Esophagus (tissue), 2 donors: ENCODE measurements around the gene EPB41L4A. TPM values are rescaled to one million over a fixed set of nuclear protein-coding genes. Genes with fewer than 3 reads are reported as not detected.
"Not testable (repeated sequence)": the region's sequence is repeated elsewhere in the genome, so short reads cannot be mapped to it uniquely, and the experiment has no call there.

Source experiments
- H3K27ac ChIP-seq, 2 donors: one replicate each; pipeline ENCODE4 v1.5.1; 2013; ENCODE audit warnings: low read depth in 2 of 2, mild to moderate bottlenecking in 2 of 2, inconsistent platforms in 1 of 2, low read length in 1 of 2, moderate library complexity in 1 of 2
- H3K27me3 ChIP-seq, 2 donors: one replicate each; pipeline ENCODE4 v1.6.1; 2013; ENCODE audit warnings: low read length in 2 of 2, control low read depth in 1 of 2, mild to moderate bottlenecking in 1 of 2; ENCODE audit not compliant: insufficient read depth in 2 of 2, control insufficient read depth in 1 of 2
- H3K36me3 ChIP-seq, 2 donors: one replicate each; pipeline ENCODE4 v1.6.1; 2013; ENCODE audit warnings: low read length in 1 of 2; ENCODE audit not compliant: control insufficient read depth in 2 of 2, insufficient read depth in 2 of 2
- H3K4me1 ChIP-seq, 2 donors: one replicate each; pipeline ENCODE4 v1.6.1; 2013; ENCODE audit warnings: low read length in 1 of 2; ENCODE audit not compliant: control insufficient read depth in 2 of 2, insufficient read depth in 2 of 2
- H3K4me3 ChIP-seq, 2 donors: one replicate each; pipeline ENCODE4 v1.5.1; 2013; ENCODE audit warnings: low read length in 2 of 2, mild to moderate bottlenecking in 2 of 2, low read depth in 1 of 2, moderate library complexity in 1 of 2
- H3K9me3 ChIP-seq, 2 donors: one replicate each; pipeline ENCODE4 v1.6.1; 2013; ENCODE audit warnings: mild to moderate bottlenecking in 2 of 2, low read depth in 1 of 2, low read length in 1 of 2, moderate library complexity in 1 of 2; ENCODE audit not compliant: control insufficient read depth in 2 of 2, insufficient read depth in 1 of 2
- WGBS, 2 donors: extraction: QIAGEN DNeasy Blood & Tissue Kit; methylation state at CpG; one replicate each; pipeline ENCODE4 v1.1.7; 2013; 5-methylcytosine and 5-hydroxymethylcytosine counted together
- polyA plus RNA-seq, 2 donors: library from polyadenylated mRNA; stranded (reverse); fragments of 200-250 nt; gene quantifications; one replicate each; pipeline ENCODE4 v1.2.3, GENCODE V29; 2013
- donor health status: healthy with polysubstance abuse.
- donor health status: Bipolar disorder and iron deficiency.

Gene EPB41L4A
- polyA plus RNA-seq, 2 donors = 9.6 to 11.8 TPM

DNA sequence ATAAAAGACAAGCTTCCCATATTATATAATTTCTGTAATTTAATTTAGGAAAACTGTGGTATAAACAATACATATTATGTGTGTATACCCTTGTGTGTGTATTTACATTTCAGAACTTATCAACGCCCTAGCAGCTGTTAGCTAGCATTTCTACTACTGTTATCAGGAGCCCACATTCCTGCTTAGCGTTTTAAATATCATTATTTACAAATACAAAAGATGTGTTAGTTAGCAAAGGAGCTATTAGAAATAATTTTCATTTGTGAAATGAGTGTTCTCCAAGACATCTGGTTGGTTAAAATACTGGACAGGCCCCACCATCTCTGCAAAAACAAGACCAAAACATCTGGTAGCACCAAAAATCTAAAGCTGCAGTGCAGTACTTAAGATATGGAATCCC, 48.0 kb downstream of the EPB41L4A start:
- H3K27me3 ChIP-seq = no peaks in the 10 kb centered on the region
- H3K9me3 ChIP-seq = no peaks in the 10 kb centered on the region
- no peak overlapping the region for H3K27ac ChIP-seq
- no peak overlapping the region for H3K4me3 ChIP-seq
- H3K4me1 ChIP-seq = peaks cover 2 to 3% of the 10 kb centered on the region in 2 donors
- 65 to 84% methylated on average over 2 of the region's 2 CpGs for WGBS, 2 donors
- no peaks in the 10 kb centered on the region for H3K36me3 ChIP-seq

DNA sequence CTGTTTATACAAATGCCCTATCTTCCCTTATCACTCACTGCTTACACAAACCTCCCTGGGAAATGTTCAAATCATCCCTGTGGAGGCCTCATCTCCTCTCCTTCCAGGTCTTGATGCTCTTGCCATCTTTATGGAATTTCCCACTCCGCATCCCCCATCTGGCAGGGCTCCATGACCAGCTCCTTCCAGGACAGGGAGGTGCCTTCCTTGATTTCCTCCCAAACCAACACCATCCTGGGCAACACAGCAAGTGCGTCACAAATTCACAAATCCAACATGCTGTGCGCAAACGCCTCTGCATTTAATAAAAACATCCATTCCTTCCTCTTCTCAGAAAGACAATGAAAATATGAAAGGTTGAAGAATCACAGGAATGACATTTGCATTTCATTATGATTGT, 51.7 kb downstream of the EPB41L4A start:
- no peaks in the 10 kb centered on the region for H3K36me3 ChIP-seq

DNA sequence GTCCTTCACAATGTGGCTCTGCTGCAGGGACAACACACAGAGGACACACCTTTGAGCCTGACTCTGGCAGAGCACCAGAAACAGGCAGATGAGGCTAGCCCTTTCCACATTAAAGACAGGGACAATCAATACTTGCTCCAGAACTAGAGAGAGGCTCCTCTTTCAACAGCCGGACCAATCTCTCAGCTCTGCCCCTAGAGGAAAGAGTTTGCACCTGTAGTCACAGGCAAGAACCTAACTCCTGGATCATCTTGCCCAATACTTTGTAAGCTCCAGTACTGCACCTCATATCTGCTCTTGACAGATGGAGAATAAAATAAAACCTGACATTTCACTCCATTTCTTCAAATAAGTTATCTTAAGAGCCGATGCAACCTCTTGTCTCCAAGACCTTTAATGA, 52.1 kb downstream of the EPB41L4A start:
- Histone ChIP-seq H3K9me3 (no peaks in the 10 kb centered on the region), H3K4me3 (no peak overlapping the region), H3K36me3 (no peaks in the 10 kb centered on the region), H3K27me3 (no peaks in the 10 kb centered on the region), H3K27ac (peak overlapping the region in 1 of 2 donors; percentile 15), H3K4me1 (no peaks in the 10 kb centered on the region)
- WGBS, 2 donors = 53 to 79% methylated on average over 2 of the region's 2 CpGs

More for the DNA sequence above, 51.7 kb downstream of the EPB41L4A start:
- WGBS, 2 donors = 87 to 95% methylated on average over 4 of the region's 4 CpGs
- Histone ChIP-seq H3K4me3 (no peak overlapping the region), H3K27ac (no peak overlapping the region), H3K9me3 (no peaks in the 10 kb centered on the region), H3K4me1 (no peaks in the 10 kb centered on the region), H3K27me3 (no peaks in the 10 kb centered on the region)

DNA sequence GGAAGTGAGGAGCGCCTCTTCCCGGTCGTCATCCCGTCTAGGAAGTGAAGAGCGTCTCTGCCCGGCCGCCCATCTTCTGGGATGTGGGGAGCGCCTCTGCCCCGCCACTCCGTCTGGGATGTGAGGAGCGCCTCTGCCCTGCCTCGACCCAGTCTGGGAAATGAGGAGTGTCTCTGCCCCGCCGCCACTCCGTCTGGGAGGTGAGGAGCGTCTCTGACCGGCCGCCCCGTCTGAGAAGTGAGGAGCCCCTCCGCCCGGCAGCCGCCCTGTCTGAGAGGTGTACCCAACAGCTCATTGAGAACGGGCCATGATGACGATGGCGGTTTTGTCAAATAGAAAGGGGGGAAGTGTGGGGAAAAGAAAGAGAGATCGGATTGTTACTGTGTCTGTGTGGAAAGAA, 58.3 kb downstream of the EPB41L4A start:
- not testable (repeated sequence) for H3K27me3 ChIP-seq, H3K36me3 ChIP-seq, H3K9me3 ChIP-seq, H3K27ac ChIP-seq, H3K4me1 ChIP-seq, H3K4me3 ChIP-seq
- WGBS, 2 donors = 78 to 90% methylated on average over 24 to 26 of the region's 26 CpGs

DNA sequence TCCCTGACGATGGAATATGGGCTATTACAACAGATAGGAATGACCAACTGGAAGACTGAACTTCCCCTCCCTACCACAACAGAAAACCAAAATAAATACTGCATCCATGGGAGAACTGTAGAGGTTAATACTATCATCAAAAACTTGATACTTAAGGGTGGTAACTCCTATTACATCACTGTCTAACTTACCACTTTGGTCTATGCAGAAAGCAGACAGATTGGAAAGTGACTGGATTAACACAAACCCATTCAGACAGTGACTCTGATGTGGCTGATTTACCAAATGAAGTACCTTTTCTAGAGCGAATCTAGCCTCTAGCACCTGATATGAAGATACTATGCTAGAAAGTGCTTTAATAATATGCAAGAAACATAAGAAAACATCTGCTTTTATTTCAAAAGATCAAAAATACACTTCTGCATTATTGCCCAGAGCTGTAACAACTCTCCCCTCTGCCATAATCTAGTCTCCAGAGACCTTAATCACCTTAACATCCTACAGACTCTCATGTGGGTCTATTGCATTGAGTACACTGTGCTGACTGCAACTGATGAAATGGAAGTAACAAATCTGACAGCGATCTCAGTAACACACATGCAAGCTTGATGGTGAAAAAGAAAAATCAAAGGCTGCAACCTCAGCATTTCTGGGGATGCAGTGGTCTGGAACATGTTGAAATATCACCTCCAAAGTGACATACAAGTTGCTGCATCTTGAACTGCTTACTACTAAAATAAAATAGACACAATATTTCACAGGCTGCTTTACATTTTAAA, 62.7 kb downstream of the EPB41L4A start:
- H3K27me3 ChIP-seq = no peaks in the 10 kb centered on the region
- no peak overlapping the region for H3K4me3 ChIP-seq
- no peaks in the 10 kb centered on the region for H3K36me3 ChIP-seq
- H3K27ac ChIP-seq = no peak overlapping the region
- no peaks in the 10 kb centered on the region for H3K4me1 ChIP-seq
- WGBS, 2 donors = 86 to 95% methylated on average over 3 of the region's 3 CpGs
- no peaks in the 10 kb centered on the region for H3K9me3 ChIP-seq

DNA sequence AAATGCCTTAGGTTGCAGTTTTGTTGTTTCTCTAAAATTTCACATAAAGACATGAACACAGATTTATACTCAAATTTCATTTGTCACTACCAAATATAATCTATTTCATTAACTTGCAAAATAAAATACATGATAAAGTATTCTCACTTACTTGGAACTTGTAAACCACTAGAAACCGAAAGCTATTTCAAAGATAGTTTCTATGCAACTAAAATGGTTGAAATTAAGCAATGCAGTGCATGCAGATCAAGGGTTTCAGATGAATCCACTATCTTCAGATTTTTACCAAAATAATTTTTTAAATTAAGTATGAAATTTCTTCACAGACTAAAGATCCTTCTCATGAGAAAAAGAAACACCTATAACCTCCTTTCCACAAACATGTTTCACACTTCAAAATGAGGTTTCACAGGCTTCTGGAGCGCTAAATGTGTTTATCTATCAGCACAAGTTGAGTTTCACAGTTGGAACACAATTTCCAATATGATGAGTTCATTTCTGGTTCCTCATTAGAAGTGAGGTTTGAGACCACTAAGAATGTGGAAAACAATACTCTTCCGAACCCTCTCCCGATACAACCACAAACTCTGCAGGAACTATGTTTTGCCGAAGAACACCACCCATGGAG, 63.9 kb downstream of the EPB41L4A start:
- no peaks in the 10 kb centered on the region for H3K9me3 ChIP-seq
- no peak overlapping the region for H3K4me3 ChIP-seq
- no peaks in the 10 kb centered on the region for H3K27me3 ChIP-seq
- no peaks in the 10 kb centered on the region for H3K4me1 ChIP-seq
- no peak overlapping the region for H3K27ac ChIP-seq
- no peaks in the 10 kb centered on the region for H3K36me3 ChIP-seq
- WGBS, 2 donors = 90 to 91% methylated on average over 5 of the region's 5 CpGs

DNA sequence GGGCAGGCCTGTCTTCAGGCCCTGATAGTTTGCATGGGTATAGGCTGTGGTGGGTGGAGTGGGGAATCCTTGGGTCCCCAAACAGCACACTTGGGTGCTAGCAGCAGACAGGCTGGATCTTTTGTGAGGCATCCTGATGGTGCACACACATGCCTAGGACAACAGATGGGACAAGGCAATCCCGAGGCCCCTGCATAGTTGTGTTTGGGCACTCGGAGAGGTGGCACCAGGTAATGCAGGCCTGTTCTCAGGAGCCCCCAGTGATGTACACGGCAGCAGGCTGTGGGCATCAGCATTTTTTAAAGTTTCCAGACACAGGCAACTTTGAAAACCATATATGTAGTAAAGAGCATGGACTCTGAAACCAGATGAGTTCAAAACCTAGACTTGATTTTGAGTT, 65.4 kb downstream of the EPB41L4A start:
- H3K27ac ChIP-seq = no peak overlapping the region
- no peak overlapping the region for H3K4me3 ChIP-seq
- no peaks in the 10 kb centered on the region for H3K36me3 ChIP-seq
- H3K9me3 ChIP-seq = no peaks in the 10 kb centered on the region
- 61 to 73% methylated on average over 3 of the region's 3 CpGs for WGBS, 2 donors
- no peaks in the 10 kb centered on the region for H3K27me3 ChIP-seq
- H3K4me1 ChIP-seq = no peaks in the 10 kb centered on the region

DNA sequence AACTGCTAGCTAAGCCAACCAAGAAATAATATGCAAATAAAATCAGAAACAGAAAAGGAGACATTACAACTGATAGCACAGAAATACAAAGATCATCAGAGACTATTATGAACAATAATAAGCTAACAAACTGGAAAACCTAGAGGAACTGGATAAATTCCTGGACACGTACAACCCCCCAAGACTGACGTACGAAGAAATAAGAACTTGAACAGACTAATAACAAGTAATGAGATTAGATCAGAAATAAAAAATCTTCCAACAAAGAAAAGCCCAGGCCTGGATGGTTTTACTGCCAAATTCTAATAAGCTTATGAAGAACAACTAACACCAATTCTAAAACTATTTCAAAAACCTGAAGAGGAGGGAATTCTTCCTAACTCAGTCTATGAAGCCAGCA, 67.9 kb downstream of the EPB41L4A start:
- Histone ChIP-seq H3K36me3 (no peaks in the 10 kb centered on the region), H3K27ac (no peak overlapping the region), H3K4me1 (no peaks in the 10 kb centered on the region), H3K9me3 (no peaks in the 10 kb centered on the region), H3K27me3 (no peaks in the 10 kb centered on the region), H3K4me3 (no peak overlapping the region)
- 57 to 72% methylated on average over 3 of the region's 3 CpGs for WGBS, 2 donors

DNA sequence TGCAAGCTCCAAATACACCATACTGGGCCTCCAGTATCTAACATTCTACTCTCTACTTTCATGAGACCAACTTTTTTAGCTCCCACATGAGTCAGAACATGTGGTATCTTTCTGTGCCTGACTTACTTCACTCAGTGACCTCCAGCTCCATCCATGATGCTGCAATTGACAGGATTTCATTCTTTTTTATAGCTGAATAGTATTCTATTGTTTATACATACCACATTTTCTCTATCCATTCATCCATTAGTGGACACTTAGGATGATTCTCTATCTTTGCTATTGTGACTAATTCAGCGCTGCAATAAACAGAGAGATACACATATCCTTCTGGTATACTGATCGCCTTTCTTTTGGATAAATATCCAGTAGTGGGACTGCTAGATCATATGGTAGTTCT, 68.5 kb downstream of the EPB41L4A start:
- Histone ChIP-seq H3K9me3 (no peaks in the 10 kb centered on the region), H3K27ac (no peak overlapping the region), H3K36me3 (no peaks in the 10 kb centered on the region), H3K4me3 (no peak overlapping the region), H3K4me1 (no peaks in the 10 kb centered on the region), H3K27me3 (no peaks in the 10 kb centered on the region)
- WGBS, 2 donors = 89 to 95% methylated on average over 2 of the region's 2 CpGs

DNA sequence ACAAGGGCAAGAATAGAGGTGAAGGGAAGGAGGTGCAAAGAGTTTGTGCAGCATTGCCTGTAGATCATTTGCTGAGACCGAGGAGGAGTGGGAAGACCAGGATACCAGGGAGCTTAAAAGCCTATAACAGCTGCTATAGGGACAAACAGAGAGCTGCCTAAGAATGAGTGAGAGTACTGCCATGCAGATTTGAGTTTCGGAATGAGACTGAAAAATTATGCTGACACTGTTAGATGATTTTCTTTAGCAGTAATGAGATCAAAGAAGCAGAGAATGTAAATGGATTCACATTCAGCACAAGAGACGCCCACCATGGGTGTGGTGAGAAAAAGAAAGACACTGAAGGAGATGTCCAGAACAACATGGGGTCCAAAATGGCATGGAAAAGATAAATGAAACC, 69.7 kb downstream of the EPB41L4A start:
- H3K36me3 ChIP-seq = no peaks in the 10 kb centered on the region
- H3K4me1 ChIP-seq = no peaks in the 10 kb centered on the region
- WGBS, 2 donors = 80 to 88% methylated on average over 3 of the region's 3 CpGs
- no peaks in the 10 kb centered on the region for H3K9me3 ChIP-seq
- no peaks in the 10 kb centered on the region for H3K27me3 ChIP-seq
- no peak overlapping the region for H3K4me3 ChIP-seq
- H3K27ac ChIP-seq = no peak overlapping the region
